ENCODE data around the gene THSD7A. TPM values are rescaled to one million over a fixed set of nuclear protein-coding genes. Genes with fewer than 3 reads are reported as not detected.

The THSD7A gene
- total RNA-seq, 1 experiment from 2014 or later = 5.9 TPM

DNA sequence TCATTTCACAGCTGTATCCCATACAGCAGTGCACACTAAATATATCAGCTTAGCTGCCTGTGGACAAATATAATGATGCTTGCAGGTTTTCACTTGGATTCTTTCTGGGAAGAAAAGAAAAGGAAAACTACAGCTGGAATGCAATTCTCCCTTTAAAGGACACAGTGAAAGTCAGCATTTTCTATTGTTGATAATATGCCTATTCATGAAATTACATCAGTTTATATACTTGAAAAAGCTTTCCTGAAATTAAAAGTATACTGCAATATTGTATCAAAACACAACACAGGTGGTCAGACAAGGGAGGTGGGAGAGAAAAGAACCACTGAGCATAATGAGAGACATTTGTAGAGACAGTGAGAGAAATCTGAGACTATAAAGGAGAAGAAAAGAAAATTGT lies 20.3 kb downstream of the THSD7A start:
- no TSS peak for BruUV-seq (replicated peaks)
- DNase-seq = no peak
- intact Hi-C loops (cut with micrococcal nuclease; ENCODE audit: unreplicated experiment) = no loop called here
- no peaks in the 10 kb centered on the region for H3K4me1 Mint-ChIP-seq (ENCODE audit: low read depth, unreplicated experiment)
- H3K4me3 Mint-ChIP-seq (ENCODE audit: low read depth, unreplicated experiment) = no peak overlapping the region
- no peak overlapping the region for H3K27ac Mint-ChIP-seq (ENCODE audit: unreplicated experiment)
- no peak for TF ChIP-seq CTCF (IDR thresholded peaks at IDR 0.05; ENCODE audit: unreplicated experiment)
- no peaks in the 10 kb centered on the region for H3K27me3 Mint-ChIP-seq (ENCODE audit: unreplicated experiment)
- H3K36me3 Mint-ChIP-seq (ENCODE audit: insufficient read depth, unreplicated experiment) = no peaks in the 10 kb centered on the region
- no peaks in the 10 kb centered on the region for H3K9me3 Mint-ChIP-seq (ENCODE audit: low read depth, unreplicated experiment)
- CTCF ChIA-PET = interaction anchor here (0.7 kb wide), 1 partner anchor 1083 kb away, joined by 3 read pairs; no protein-coding TSS in a partner anchor

DNA sequence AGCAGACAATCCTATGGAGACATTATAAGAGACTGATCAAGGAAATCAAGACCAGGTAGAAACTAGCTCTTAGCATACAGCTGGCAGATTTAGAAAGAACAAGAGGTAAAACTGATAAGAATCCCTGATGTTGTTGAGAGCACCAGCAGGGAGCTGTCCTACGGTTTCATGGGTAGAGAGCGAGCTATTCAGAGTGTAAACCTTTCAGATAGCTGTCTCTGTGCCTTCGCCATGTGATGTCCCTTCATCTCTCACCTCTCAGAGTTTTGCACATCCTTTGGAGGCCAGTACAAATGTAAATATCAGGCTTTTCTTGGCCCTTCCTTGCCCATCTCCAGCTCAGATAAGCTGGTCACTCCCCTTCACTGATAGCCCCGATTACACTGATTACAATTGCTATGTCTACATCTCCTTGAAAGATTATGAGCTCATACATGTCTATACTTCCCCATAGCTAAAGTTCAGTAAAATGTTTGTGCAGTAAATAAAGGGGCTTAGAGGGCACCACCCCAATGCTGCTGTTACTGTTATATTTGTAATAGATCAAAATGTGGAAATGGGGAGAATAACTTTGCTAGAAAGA lies 21.9 kb downstream of the THSD7A start:
- CTCF ChIA-PET = interaction anchor here (0.5 to 1.3 kb wide), 3 partner anchors 8 to 439 kb away, joined by 3 to 4 read pairs (median 4); no protein-coding TSS in a partner anchor
- no peak for DNase-seq
- BruUV-seq (replicated peaks) = no TSS peak
- intact Hi-C loops (cut with micrococcal nuclease; ENCODE audit: unreplicated experiment) = no loop called here
- Mint-ChIP-seq H3K4me1 (ENCODE audit: low read depth, unreplicated experiment) (no peaks in the 10 kb centered on the region), H3K36me3 (ENCODE audit: insufficient read depth, unreplicated experiment) (no peaks in the 10 kb centered on the region), H3K4me3 (ENCODE audit: low read depth, unreplicated experiment) (no peak overlapping the region), H3K27ac (ENCODE audit: unreplicated experiment) (no peak overlapping the region), H3K9me3 (ENCODE audit: low read depth, unreplicated experiment) (no peaks in the 10 kb centered on the region), H3K27me3 (ENCODE audit: unreplicated experiment) (no peaks in the 10 kb centered on the region)
- no peak for TF ChIP-seq CTCF (IDR thresholded peaks at IDR 0.05; ENCODE audit: unreplicated experiment)

GRCh38 chr7:11807000-11807399 lies 25.0 kb downstream of the THSD7A start:
- no TSS peak for BruUV-seq (replicated peaks)
- H3K4me1 Mint-ChIP-seq (ENCODE audit: low read depth, unreplicated experiment) = no peaks in the 10 kb centered on the region
- peak overlapping the region; percentile 4 for H3K27ac Mint-ChIP-seq (ENCODE audit: unreplicated experiment)
- intact Hi-C loops (cut with micrococcal nuclease; ENCODE audit: unreplicated experiment) = no loop called here
- H3K27me3 Mint-ChIP-seq (ENCODE audit: unreplicated experiment) = no peaks in the 10 kb centered on the region
- H3K9me3 Mint-ChIP-seq (ENCODE audit: low read depth, unreplicated experiment) = no peaks in the 10 kb centered on the region
- DNase-seq = no peak
- no peaks in the 10 kb centered on the region for H3K36me3 Mint-ChIP-seq (ENCODE audit: insufficient read depth, unreplicated experiment)
- no peak for TF ChIP-seq CTCF (IDR thresholded peaks at IDR 0.05; ENCODE audit: unreplicated experiment)
- H3K4me3 Mint-ChIP-seq (ENCODE audit: low read depth, unreplicated experiment) = no peak overlapping the region
- CTCF ChIA-PET = interaction anchor here (0.6 kb wide), 1 partner anchor 130 kb away, joined by 3 read pairs; no protein-coding TSS in a partner anchor

- BruUV-seq (replicated peaks) = no TSS peak
Observed at GRCh38 chr7:11804621-11805020, 27.4 kb downstream of the THSD7A start.

More at GRCh38 chr7:11804621-11805020, 27.4 kb downstream of the THSD7A start:
- no peak for DNase-seq
- no peaks in the 10 kb centered on the region for H3K4me1 Mint-ChIP-seq (ENCODE audit: low read depth, unreplicated experiment)
- no peaks in the 10 kb centered on the region for H3K36me3 Mint-ChIP-seq (ENCODE audit: insufficient read depth, unreplicated experiment)
- H3K9me3 Mint-ChIP-seq (ENCODE audit: low read depth, unreplicated experiment) = no peaks in the 10 kb centered on the region
- H3K27ac Mint-ChIP-seq (ENCODE audit: unreplicated experiment) = no peak overlapping the region
- H3K27me3 Mint-ChIP-seq (ENCODE audit: unreplicated experiment) = no peaks in the 10 kb centered on the region
- no peak for TF ChIP-seq CTCF (IDR thresholded peaks at IDR 0.05; ENCODE audit: unreplicated experiment)
- CTCF ChIA-PET = interaction anchor here (1.2 kb wide), 1 partner anchor 25 kb away, joined by 3 read pairs; no protein-coding TSS in a partner anchor
- no peak overlapping the region for H3K4me3 Mint-ChIP-seq (ENCODE audit: low read depth, unreplicated experiment)
- intact Hi-C loops (cut with micrococcal nuclease; ENCODE audit: unreplicated experiment) = no loop called here

Measured in Calu3 (cell line).